GM12801 (cell line): Measurements from ENCODE around the gene RALGPS1.

ENCODE experiments used
- TF ChIP-seq, protein P1 (sequence below): IDR thresholded peaks from one replicate; pipeline ENCODE4 v1.5.1; 2011; ENCODE audit warnings: control low read depth; ENCODE audit not compliant: insufficient read length; ENCODE audit errors: extremely low read depth

Gene RALGPS1

GRCh38 chr9:127011772-127012171 is 97.2 kb downstream of the RALGPS1 start:
- TF ChIP-seq, protein P1, sequence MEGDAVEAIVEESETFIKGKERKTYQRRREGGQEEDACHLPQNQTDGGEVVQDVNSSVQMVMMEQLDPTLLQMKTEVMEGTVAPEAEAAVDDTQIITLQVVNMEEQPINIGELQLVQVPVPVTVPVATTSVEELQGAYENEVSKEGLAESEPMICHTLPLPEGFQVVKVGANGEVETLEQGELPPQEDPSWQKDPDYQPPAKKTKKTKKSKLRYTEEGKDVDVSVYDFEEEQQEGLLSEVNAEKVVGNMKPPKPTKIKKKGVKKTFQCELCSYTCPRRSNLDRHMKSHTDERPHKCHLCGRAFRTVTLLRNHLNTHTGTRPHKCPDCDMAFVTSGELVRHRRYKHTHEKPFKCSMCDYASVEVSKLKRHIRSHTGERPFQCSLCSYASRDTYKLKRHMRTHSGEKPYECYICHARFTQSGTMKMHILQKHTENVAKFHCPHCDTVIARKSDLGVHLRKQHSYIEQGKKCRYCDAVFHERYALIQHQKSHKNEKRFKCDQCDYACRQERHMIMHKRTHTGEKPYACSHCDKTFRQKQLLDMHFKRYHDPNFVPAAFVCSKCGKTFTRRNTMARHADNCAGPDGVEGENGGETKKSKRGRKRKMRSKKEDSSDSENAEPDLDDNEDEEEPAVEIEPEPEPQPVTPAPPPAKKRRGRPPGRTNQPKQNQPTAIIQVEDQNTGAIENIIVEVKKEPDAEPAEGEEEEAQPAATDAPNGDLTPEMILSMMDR, result no peak

- TF ChIP-seq, protein P1, result no peak
Measured at GRCh38 chr9:127012250-127012649, 97.7 kb downstream of the RALGPS1 start.

DNA sequence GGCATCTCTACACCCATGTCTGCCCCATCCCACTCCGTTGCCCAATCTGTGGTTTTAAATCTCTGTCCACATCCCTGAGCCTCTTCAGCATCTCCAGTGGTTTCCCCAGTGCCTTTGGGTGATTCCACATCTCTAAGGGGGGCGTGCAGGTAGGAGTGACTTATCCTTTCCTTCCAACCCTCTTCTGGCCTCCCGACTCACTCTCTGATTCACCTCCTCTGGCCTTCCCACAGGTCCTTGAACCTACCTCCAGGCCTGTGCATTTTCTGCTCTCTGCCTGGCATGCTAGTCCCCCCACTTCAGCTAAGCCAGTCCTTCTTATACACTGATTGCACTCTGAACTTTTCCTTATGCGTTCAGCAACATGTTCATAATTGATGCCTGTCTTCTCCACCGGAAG is 99.0 kb downstream of the RALGPS1 start:
- TF ChIP-seq, protein P1, result no peak

GRCh38 chr9:127014216-127014909 is 99.8 kb downstream of the RALGPS1 start:
- TF ChIP-seq, protein P1, result no peak

DNA sequence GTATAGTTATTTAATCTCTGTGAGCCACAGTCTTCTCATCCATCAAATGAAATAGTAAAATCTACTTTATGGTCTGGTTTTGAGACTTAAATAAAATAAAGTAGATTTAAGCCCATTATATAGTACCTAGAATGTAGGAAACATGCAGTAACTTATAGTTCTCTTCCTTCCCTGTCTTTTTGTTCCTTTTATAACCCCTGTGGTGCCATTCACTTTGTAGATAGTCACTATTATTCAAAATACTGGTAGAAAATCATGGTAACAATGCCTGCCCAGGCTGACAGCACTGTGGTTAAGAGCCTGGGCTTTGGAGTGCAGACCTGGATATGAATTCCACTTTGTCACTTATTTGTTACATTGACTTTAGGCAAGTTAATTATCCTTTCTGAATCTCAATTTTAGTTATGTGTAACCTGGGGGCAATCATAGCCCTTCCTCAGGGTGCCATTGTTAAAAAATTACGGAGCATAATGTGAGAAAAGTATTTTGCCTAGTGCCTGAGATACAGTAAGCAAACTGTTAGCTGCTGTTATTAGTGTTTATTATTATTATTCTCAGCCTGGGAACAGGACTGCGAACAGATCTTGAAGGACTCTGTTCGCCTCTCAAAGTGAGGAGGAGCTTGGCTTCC is 100.4 kb downstream of the RALGPS1 start:
- TF ChIP-seq, protein P1, result no peak

DNA sequence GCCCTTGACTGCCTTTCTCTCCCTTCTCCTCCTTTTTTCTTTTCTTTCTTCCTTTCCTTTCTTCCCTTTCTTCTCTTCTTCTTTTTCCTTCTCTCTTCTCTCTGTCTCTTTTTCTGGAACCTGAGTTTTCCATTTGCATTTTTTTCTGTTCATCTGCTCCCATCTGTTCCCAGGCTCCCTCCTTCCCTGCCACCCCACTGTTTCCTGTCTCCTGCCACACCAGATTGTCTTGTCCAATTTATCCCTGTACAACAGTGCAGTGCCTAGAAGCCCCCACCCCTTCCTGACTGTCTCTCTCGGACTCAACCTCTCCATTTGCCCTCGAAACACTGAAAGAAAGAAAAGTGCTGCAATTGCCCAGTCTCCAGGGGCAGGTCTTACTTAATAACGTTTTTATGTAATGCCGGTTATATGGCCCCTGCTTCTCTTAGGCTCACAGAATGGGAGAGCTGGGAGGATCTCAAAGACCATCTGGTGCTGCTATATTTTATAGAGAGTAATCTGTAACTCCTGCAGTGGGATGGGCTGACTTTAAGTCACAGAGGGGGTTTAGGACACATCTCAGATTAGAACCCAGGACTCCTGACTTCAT is 101.4 kb downstream of the RALGPS1 start:
- TF ChIP-seq, protein P1, result no peak

DNA sequence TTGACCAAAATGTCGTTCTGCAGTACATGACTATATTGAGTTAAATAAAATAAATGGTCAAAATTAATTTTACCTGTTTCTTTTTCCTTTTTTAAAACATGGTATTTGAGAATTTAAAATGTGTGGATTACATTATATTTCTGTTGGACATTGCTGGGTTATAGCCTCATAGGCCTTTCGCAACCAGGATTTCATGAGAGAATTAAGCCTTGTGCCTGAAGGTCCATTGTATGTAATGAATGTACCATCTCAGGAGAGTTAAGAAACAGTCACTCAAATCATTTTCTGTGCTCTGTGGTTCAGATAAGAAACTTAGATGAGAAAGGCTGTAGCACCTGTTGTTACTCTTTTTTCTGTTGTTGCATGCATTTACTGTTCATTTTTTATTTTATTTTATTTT is 104.4 kb downstream of the RALGPS1 start:
- TF ChIP-seq, protein P1, result no peak
